Liver (tissue), 9 donors: ENCODE results near the gene STK39. TPM values are rescaled to one million over a fixed set of nuclear protein-coding genes. Genes with fewer than 3 reads are reported as not detected.

ENCODE experiments used
- DNase-seq: peaks from one replicate; pipeline ENCODE4 v3.0.0-alpha.2; 2017; ENCODE audit warnings: low spot score
- H3K27ac ChIP-seq, 2 donors: one replicate each; pipeline ENCODE4 v1.7.0; 2013; ENCODE audit warnings: inconsistent platforms in 2 of 2, low read length in 2 of 2, control low read depth in 1 of 2, low read depth in 1 of 2, mild to moderate bottlenecking in 1 of 2
- H3K27me3 ChIP-seq, 4 donors: one replicate each; pipeline versions ENCODE4 v1.6.1 to v1.7.0; 2013; ENCODE audit warnings: low read length in 3 of 4, inconsistent platforms in 1 of 4, mild to moderate bottlenecking in 1 of 4, moderate library complexity in 1 of 4; ENCODE audit not compliant: control insufficient read depth in 4 of 4, insufficient read depth in 4 of 4
- H3K36me3 ChIP-seq, 4 donors: one replicate each; pipeline versions ENCODE4 v1.6.1 to v1.7.0; 2013; ENCODE audit warnings: low read length in 3 of 4, mild to moderate bottlenecking in 3 of 4, low read depth in 1 of 4, moderate library complexity in 1 of 4; ENCODE audit not compliant: control insufficient read depth in 4 of 4, insufficient read depth in 3 of 4
- H3K4me1 ChIP-seq, 4 donors: one replicate each; pipeline versions ENCODE4 v1.6.1 to v1.7.0; 2013; ENCODE audit warnings: low read length in 3 of 4, mild to moderate bottlenecking in 3 of 4, moderate library complexity in 1 of 4; ENCODE audit not compliant: control insufficient read depth in 4 of 4, insufficient read depth in 4 of 4
- H3K4me3 ChIP-seq, 3 donors: one replicate each; pipeline versions ENCODE4 v1.6.1 to v1.7.0; 2013; ENCODE audit warnings: low read length in 3 of 3, control low read depth in 1 of 3, low read depth in 1 of 3, mild to moderate bottlenecking in 1 of 3
- H3K9ac ChIP-seq, 2 donors: one replicate each; pipeline ENCODE4 v1.7.0; 2013; ENCODE audit warnings: low read length in 2 of 2, mild to moderate bottlenecking in 2 of 2, moderate library complexity in 2 of 2, control low read depth in 1 of 2, low read depth in 1 of 2
- H3K9me3 ChIP-seq, 4 donors: one replicate each; pipeline versions ENCODE4 v1.6.1 to v1.7.0; 2013; ENCODE audit warnings: low read length in 3 of 4; ENCODE audit not compliant: control insufficient read depth in 4 of 4
- ATF3 ChIP-seq: IDR thresholded peaks from 2 replicates; pipeline ENCODE4 v1.6.1; 2016; ENCODE audit warnings: antibody characterized with exemption
- CTCF ChIP-seq: fragments of 150-350 bp; IDR thresholded peaks from 2 replicates; pipeline ENCODE4 v1.5.1; 2017; ENCODE audit warnings: improper control_type of control experiment, low read depth, low read length; ENCODE audit not compliant: missing input control
- EGR1 ChIP-seq, 2 donors: IDR thresholded peaks; 2 replicates each; pipeline ENCODE4 v1.6.1; 2016 to 2018; ENCODE audit warnings: antibody characterized with exemption in 2 of 2, low read depth in 2 of 2
- FOXA1 ChIP-seq: IDR thresholded peaks from 2 replicates; pipeline ENCODE4 v1.6.1; 2016; ENCODE audit warnings: antibody characterized with exemption
- FOXA2 ChIP-seq: IDR thresholded peaks from 2 replicates; pipeline ENCODE4 v1.6.1; 2016; ENCODE audit warnings: antibody characterized with exemption
- GABPA ChIP-seq, 2 donors: IDR thresholded peaks in 1 of 2; conservative IDR thresholded peaks in 1 of 2; 2 replicates each; pipeline ENCODE4 v1.6.1; 2016; ENCODE audit warnings: antibody characterized with exemption in 2 of 2, mild to moderate bottlenecking in 1 of 2, moderate library complexity in 1 of 2
- HNF4A ChIP-seq, 2 donors: conservative IDR thresholded peaks; 2 replicates each; pipeline ENCODE4 v1.6.1; 2016; ENCODE audit warnings: antibody characterized with exemption in 2 of 2, mild to moderate bottlenecking in 2 of 2
- HNF4G ChIP-seq: IDR thresholded peaks from 2 replicates; pipeline ENCODE4 v1.6.1; 2016; ENCODE audit warnings: antibody characterized with exemption
- JUND ChIP-seq, 2 donors: IDR thresholded peaks; 2 replicates each; pipeline ENCODE4 v1.6.1; 2016; ENCODE audit warnings: antibody characterized with exemption in 2 of 2
- MAX ChIP-seq: IDR thresholded peaks from 2 replicates; pipeline ENCODE4 v1.6.1; 2016; ENCODE audit warnings: antibody characterized with exemption
- NR2F2 ChIP-seq: IDR thresholded peaks from 2 replicates; pipeline ENCODE4 v1.6.1; 2016; ENCODE audit warnings: antibody characterized with exemption
- RAD21 ChIP-seq, 2 donors: IDR thresholded peaks; 2 replicates each; pipeline ENCODE4 v1.6.1; 2016; ENCODE audit warnings: antibody characterized with exemption in 2 of 2, mild to moderate bottlenecking in 2 of 2
- REST ChIP-seq: IDR thresholded peaks from 2 replicates; pipeline ENCODE4 v1.6.1; 2016; ENCODE audit warnings: antibody characterized with exemption, mild to moderate bottlenecking
- RXRA ChIP-seq, 2 donors: IDR thresholded peaks; 2 replicates each; pipeline ENCODE4 v1.6.1; 2017 to 2018; ENCODE audit warnings: antibody characterized with exemption in 2 of 2, mild to moderate bottlenecking in 1 of 2
- SP1 ChIP-seq: IDR thresholded peaks from 2 replicates; pipeline ENCODE4 v1.6.1; 2018; ENCODE audit warnings: antibody characterized with exemption, mild to moderate bottlenecking
- TAF1 ChIP-seq: conservative IDR thresholded peaks from 2 replicates; pipeline ENCODE4 v1.6.1; 2016; ENCODE audit warnings: antibody characterized with exemption, mild to moderate bottlenecking
- YY1 ChIP-seq: IDR thresholded peaks from 2 replicates; pipeline ENCODE4 v1.6.1; 2016; ENCODE audit warnings: antibody characterized with exemption, mild to moderate bottlenecking
- WGBS: extraction: QIAGEN DNeasy Blood & Tissue Kit; methylation state at CpG from one replicate; pipeline ENCODE4 v1.1.7; 2013; 5-methylcytosine and 5-hydroxymethylcytosine counted together
- polyA plus RNA-seq, 2 donors: library from polyadenylated mRNA; stranded (reverse) in 1 of 2; unstranded in 1 of 2; fragments of 200-250 nt in 1 of 2; fragments of >200 nt in 1 of 2; fragmentation: Nextera tagmentation in 1 of 2; extraction: Ambion mirVana in 1 of 2; gene quantifications; one replicate each; pipeline versions ENCODE4 v1.2.1 to v1.2.3, GENCODE V29; 2013 to 2015
- total RNA-seq, 2 donors: library from RNA; depleted of rRNA; stranded (reverse); fragments of >200 nt; gene quantifications; one replicate each; pipeline ENCODE4 v1.2.3, GENCODE V29; 2014
- donor health status: healthy.
- donor health status: healthy.
- donor health status: healthy.
- donor health status: healthy.
- donor health status: healthy.

STK39 gene
- total and polyA plus RNA-seq, 4 donors: 0.29 to 1.8 (median 0.73) TPM

GRCh38 chr2:168188002-168188401 is 59.4 kb downstream of the STK39 start:
- Histone ChIP-seq H3K4me3 (no peak overlapping the region), H3K27me3 (no peaks in the 10 kb centered on the region), H3K9ac (no peak overlapping the region), H3K4me1 (no peaks in the 10 kb centered on the region), H3K9me3 (no peaks in the 10 kb centered on the region), H3K36me3 (no peaks in the 10 kb centered on the region), H3K27ac (no peak overlapping the region)
- 94% methylated on average over 2 of the region's 2 CpGs for WGBS
- TF ChIP-seq CTCF (no peak), NR2F2 (no peak), RAD21 (IDR thresholded peaks at IDR 0.05) (no peak), GABPA (IDR thresholded peaks at IDR 0.05 in 1 of 2, conservative IDR thresholded peaks at IDR 0.05 in 1 of 2) (no peak), JUND (IDR thresholded peaks at IDR 0.05) (no peak), TAF1 (no peak), YY1 (no peak), ATF3 (no peak), MAX (no peak), HNF4G (no peak), FOXA2 (no peak), SP1 (no peak), RXRA (IDR thresholded peaks at IDR 0.05) (no peak), FOXA1 (no peak), HNF4A (conservative IDR thresholded peaks at IDR 0.05) (no peak), REST (no peak), EGR1 (IDR thresholded peaks at IDR 0.05; ENCODE audit: low read depth in 2 of 2) (no peak)
- DNase-seq: no peak

GRCh38 chr2:168186452-168186851 is 60.9 kb downstream of the STK39 start:
- Histone ChIP-seq H3K27me3 (no peaks in the 10 kb centered on the region), H3K4me3 (no peak overlapping the region), H3K9me3 (no peaks in the 10 kb centered on the region), H3K4me1 (no peaks in the 10 kb centered on the region), H3K36me3 (no peaks in the 10 kb centered on the region), H3K9ac (no peak overlapping the region), H3K27ac (no peak overlapping the region)
- no peak for TF ChIP-seq TAF1
- TF ChIP-seq MAX: no peak
- TF ChIP-seq EGR1 (IDR thresholded peaks at IDR 0.05; ENCODE audit: low read depth in 2 of 2): no peak
- no peak for TF ChIP-seq FOXA2
- TF ChIP-seq ATF3: no peak
- no peak for TF ChIP-seq SP1
- no peak for TF ChIP-seq CTCF
- TF ChIP-seq YY1: no peak
- no peak for TF ChIP-seq JUND (IDR thresholded peaks at IDR 0.05)
- no peak for TF ChIP-seq FOXA1
- no peak for TF ChIP-seq RXRA (IDR thresholded peaks at IDR 0.05)
- 50% methylated on average over 2 of the region's 2 CpGs for WGBS
- DNase-seq: no peak
